Measurements from ENCODE around the gene DPAGT1. TPM values are rescaled to one million over a fixed set of nuclear protein-coding genes. Genes with fewer than 3 reads are reported as not detected.

The DPAGT1 gene
- total and polyA plus RNA-seq, 2 of the 8 experiments (the other 6 are each of a cell fraction or from before 2014, with no cell fraction given): 59.8 to 236 TPM

DNA sequence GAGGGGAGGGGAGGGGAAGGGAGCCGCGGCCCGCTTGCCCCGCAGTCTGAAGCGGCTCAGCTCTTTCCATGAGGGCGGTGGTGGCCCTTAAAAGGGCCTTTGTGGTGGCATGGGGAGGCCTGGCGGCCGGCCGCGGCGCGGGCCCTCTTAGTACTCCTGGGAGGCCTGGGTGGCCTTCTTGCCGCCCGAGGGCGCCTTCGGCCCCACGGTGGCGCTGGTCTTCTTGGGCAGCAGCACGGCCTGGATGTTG, 6.9 kb downstream of the DPAGT1 start:
- peak overlapping the region; percentile 85 to 97 (median 92) for H3K4me3 ChIP-seq (ENCODE audit: extremely low read depth in 1 of 4, insufficient read depth in 2 of 4, low read depth in 3 of 4, low read length in 4 of 4)
- H3K27ac ChIP-seq (ENCODE audit: low read depth, low read length): peak overlapping the region; percentile 93
- H3K4me2 ChIP-seq (ENCODE audit: insufficient read depth in 1 of 2, low read depth in 2 of 2, low read length in 2 of 2): peak overlapping the region; percentile 64 to 96
- peak overlapping the region; percentile 65 for H3K56ac ChIP-seq (replicated peaks; ENCODE audit: insufficient read length, low read depth, low read length)
- peak overlapping the region; percentile 91 for H2BK5ac ChIP-seq (ENCODE audit: low read depth, low read length)
- CTCF ChIA-PET (ENCODE audit: partially characterized antibody): interaction anchor here (0.6 to 2.0 kb wide), 9 partner anchors 10 to 74 kb away, joined by 3 to 11 read pairs (median 4); partner anchors contain the start of genes NLRX1 and VPS11
- H3K23ac ChIP-seq (ENCODE audit: insufficient read length): no peak overlapping the region
- H2AFZ ChIP-seq (ENCODE audit: low read length): no peak overlapping the region
- no peak overlapping the region for H3K4ac ChIP-seq (replicated peaks; ENCODE audit: insufficient read length, low read depth, low read length)
- H2BK20ac ChIP-seq (ENCODE audit: low read length): no peak overlapping the region
- H2BK15ac ChIP-seq (ENCODE audit: low read length): no peak overlapping the region
- H3K9me3 ChIP-seq (ENCODE audit: insufficient read depth in 2 of 2, low read depth in 1 of 2, low read length in 1 of 2): no peaks in the 10 kb centered on the region
- H3K18ac ChIP-seq (ENCODE audit: extremely low read depth, low read length): peak overlapping the region; percentile 94
- POLR2A ChIA-PET (ENCODE audit: partially characterized antibody): interaction anchor here (0.5 to 8.6 kb wide), 55 partner anchors 10 to 322 kb away, joined by 3 to 141 read pairs (median 5); partner anchors contain the start of genes ABCG4, C2CD2L, CBL and HINFP
- H4K5ac ChIP-seq (ENCODE audit: insufficient read length, low read depth, low read length): peak overlapping the region; percentile 80
- TF ChIP-seq RBBP5 (IDR thresholded peaks at IDR 0.05; ENCODE audit: borderline replicate concordance, low read depth, low read length): no peak
- peak; percentile 20 to 47; a peak in 3 of 4 replicates for TF ChIP-seq RAD21 (IDR thresholded peaks at IDR 0.05 in 1 of 2, conservative IDR thresholded peaks at IDR 0.05 in 1 of 2; ENCODE audit: low read depth in 2 of 2, low read length in 2 of 2)
- no peak for TF ChIP-seq CHD1 (IDR thresholded peaks at IDR 0.05; ENCODE audit: low read depth, low read length)
- TF ChIP-seq KDM5A (IDR thresholded peaks at IDR 0.05; ENCODE audit: low read length): no peak
- TF ChIP-seq ZNF274 (IDR thresholded peaks at IDR 0.05; ENCODE audit: borderline replicate concordance, extremely low read depth, low read length): no peak
- no peak for TF ChIP-seq PHF8 (conservative IDR thresholded peaks at IDR 0.05; ENCODE audit: low read depth, low read length)
- no peak for TF ChIP-seq GTF2F1 (IDR thresholded peaks at IDR 0.05; ENCODE audit: borderline replicate concordance, low read depth, low read length)
- TF ChIP-seq, protein P1, sequence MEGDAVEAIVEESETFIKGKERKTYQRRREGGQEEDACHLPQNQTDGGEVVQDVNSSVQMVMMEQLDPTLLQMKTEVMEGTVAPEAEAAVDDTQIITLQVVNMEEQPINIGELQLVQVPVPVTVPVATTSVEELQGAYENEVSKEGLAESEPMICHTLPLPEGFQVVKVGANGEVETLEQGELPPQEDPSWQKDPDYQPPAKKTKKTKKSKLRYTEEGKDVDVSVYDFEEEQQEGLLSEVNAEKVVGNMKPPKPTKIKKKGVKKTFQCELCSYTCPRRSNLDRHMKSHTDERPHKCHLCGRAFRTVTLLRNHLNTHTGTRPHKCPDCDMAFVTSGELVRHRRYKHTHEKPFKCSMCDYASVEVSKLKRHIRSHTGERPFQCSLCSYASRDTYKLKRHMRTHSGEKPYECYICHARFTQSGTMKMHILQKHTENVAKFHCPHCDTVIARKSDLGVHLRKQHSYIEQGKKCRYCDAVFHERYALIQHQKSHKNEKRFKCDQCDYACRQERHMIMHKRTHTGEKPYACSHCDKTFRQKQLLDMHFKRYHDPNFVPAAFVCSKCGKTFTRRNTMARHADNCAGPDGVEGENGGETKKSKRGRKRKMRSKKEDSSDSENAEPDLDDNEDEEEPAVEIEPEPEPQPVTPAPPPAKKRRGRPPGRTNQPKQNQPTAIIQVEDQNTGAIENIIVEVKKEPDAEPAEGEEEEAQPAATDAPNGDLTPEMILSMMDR (IDR thresholded peaks at IDR 0.05; ENCODE audit: control extremely low read depth in 1 of 3, insufficient read depth in 1 of 3, low read depth in 1 of 3, low read length in 3 of 3): peak; percentile 48 to 62 (median 62)
- TF ChIP-seq SIRT6 (IDR thresholded peaks at IDR 0.05; ENCODE audit: low read length): no peak
- no peak for TF ChIP-seq SP4 (IDR thresholded peaks at IDR 0.05; ENCODE audit: low read length)
- TF ChIP-seq HDAC6 (IDR thresholded peaks at IDR 0.05; ENCODE audit: low read depth, low read length): no peak
- no peak overlapping the region for H2BK12ac ChIP-seq (ENCODE audit: low read depth, low read length)
- FAIRE-seq: no peak
- H3K79me1 ChIP-seq (ENCODE audit: low read depth, low read length): peaks cover 8% of the 10 kb centered on the region
- H4K8ac ChIP-seq (ENCODE audit: extremely low read depth, insufficient read depth, low read length): peak overlapping the region; percentile 86
- peak overlapping the region; percentile 94 to 98 (median 95) for H3K9ac ChIP-seq (replicated peaks in 1 of 4; ENCODE audit: extremely low read depth in 1 of 4, low read depth in 3 of 4, low read length in 3 of 4)
- H3K79me2 ChIP-seq (ENCODE audit: control insufficient read depth in 1 of 2, insufficient read depth in 2 of 2, low read length in 2 of 2): peaks cover 18 to 32% of the 10 kb centered on the region in 2 experiments
- 0% methylated on average over 7 of the region's 19 CpGs; no CpG with 5 or more reads in 1 of the 2 experiments for WGBS, 2 experiments (ENCODE audit: extremely low coverage in 1 of 2, insufficient coverage in 1 of 2, insufficient read length in 1 of 2, insufficient replicate concordance in 2 of 2, low coverage in 1 of 2, low lambda C conversion rate in 2 of 2, missing lambda C conversion rate in 1 of 2)
- peaks cover 2% of the 10 kb centered on the region; the same call in 1 of the 2 replicates for H3K23me2 ChIP-seq (ENCODE audit: low read depth, low read length)
- peaks cover 8 to 61% (median 29%) of the 10 kb centered on the region in 4 experiments; a peak in 6 of 8 replicates for H3K36me3 ChIP-seq (ENCODE audit: control insufficient read depth in 2 of 4, insufficient read depth in 4 of 4, low read length in 3 of 4)
- no peak overlapping the region for H3K14ac ChIP-seq (ENCODE audit: insufficient read length)
- H2BK120ac ChIP-seq (replicated peaks; ENCODE audit: low read depth, low read length): no peak overlapping the region
- H2AK5ac ChIP-seq (ENCODE audit: low read depth, low read length): no peak overlapping the region; the same call in 1 of the 2 replicates
- peaks cover 16 to 18% of the 10 kb centered on the region in 2 experiments for H4K20me1 ChIP-seq (replicated peaks in 1 of 2; ENCODE audit: control insufficient read depth in 1 of 2, insufficient read depth in 2 of 2, low read length in 2 of 2)
- H3K27me3 ChIP-seq (replicated peaks in 1 of 4; ENCODE audit: control insufficient read depth in 3 of 4, extremely low read depth in 1 of 4, insufficient read depth in 3 of 4, low read length in 3 of 4): no peaks in the 10 kb centered on the region
- peak overlapping the region; percentile 96 for H4K91ac ChIP-seq (replicated peaks; ENCODE audit: insufficient read length, low read length)
- no peak for DNase-seq (ENCODE audit: low read depth in 1 of 2, low spot score in 2 of 2)
- H3K4me1 ChIP-seq (replicated peaks in 1 of 4; ENCODE audit: control insufficient read depth in 3 of 4, insufficient read depth in 4 of 4, low read length in 3 of 4): peaks cover 0 to 13% (median 3%) of the 10 kb centered on the region in 4 experiments; a peak in 5 of 7 replicates
